Gastrocnemius medialis (tissue), 4 donors: ENCODE data around the gene CKB. TPM values are rescaled to one million over a fixed set of nuclear protein-coding genes. Genes with fewer than 3 reads are reported as not detected.

Experiments
- ATAC-seq, 2 donors: fragments of 150-250 bp; one replicate each; pipeline ENCODE4 v1.9.1; 2016
- DNase-seq, 2 donors: peaks; one replicate each; pipeline ENCODE4 v3.0.0-alpha.2; 2019
- H3K27ac ChIP-seq, 4 donors: fragments of 200-600 bp; sonication (generic); 1 replicate in 1 of 4; 2 replicates in 3 of 4; pipeline ENCODE4 v1.5.1; 2016 to 2018; ENCODE audit warnings: mild to moderate bottlenecking in 2 of 4, moderate library complexity in 1 of 4
- H3K27me3 ChIP-seq, 3 donors: fragments of 200-600 bp; sonication (generic) in 2 of 3; 1 replicate in 1 of 3; 2 replicates in 2 of 3; pipeline versions ENCODE4 v1.5.1 to v1.6.0; 2016 to 2019; ENCODE audit warnings: mild to moderate bottlenecking in 1 of 3, moderate library complexity in 1 of 3
- H3K36me3 ChIP-seq, 2 donors: fragments of 200-600 bp; sonication (generic) in 1 of 2; one replicate each; pipeline ENCODE4 v1.5.1; 2017 to 2018
- H3K4me1 ChIP-seq, 2 donors: fragments of 200-600 bp; sonication (generic) in 1 of 2; one replicate each; pipeline ENCODE4 v1.5.1; 2016 to 2017; ENCODE audit warnings: mild to moderate bottlenecking in 2 of 2
- H3K4me3 ChIP-seq, 4 donors: fragments of 200-600 bp; sonication (generic) in 3 of 4; 1 replicate in 1 of 4; 2 replicates in 3 of 4; pipeline ENCODE4 v1.5.1; 2016 to 2019; ENCODE audit warnings: mild to moderate bottlenecking in 2 of 4
- H3K9me3 ChIP-seq, 3 donors: fragments of 200-600 bp; sonication (generic) in 2 of 3; 1 replicate in 1 of 3; 2 replicates in 2 of 3; pipeline ENCODE4 v1.5.1; 2016 to 2019
- CTCF ChIP-seq, 5 experiments: fragments of 450-650 bp in 3 of 5; fragments of 200-600 bp in 2 of 5; sonication (generic) in 2 of 5; IDR thresholded peaks in 4 of 5; conservative IDR thresholded peaks in 1 of 5; 1 replicate in 4 of 5; 2 replicates in 1 of 5; pipeline ENCODE4 v1.5.1; 2016 to 2019; ENCODE audit warnings: antibody characterized with exemption in 5 of 5, mild to moderate bottlenecking in 3 of 5, moderate library complexity in 3 of 5
- POLR2A ChIP-seq, 2 donors: fragments of 450-650 bp; IDR thresholded peaks; one replicate each; pipeline ENCODE4 v1.6.1; 2017; ENCODE audit warnings: antibody characterized with exemption in 2 of 2, mild to moderate bottlenecking in 2 of 2, moderate library complexity in 2 of 2
- in situ Hi-C, 4 donors: fragments of 200-750 bp; cut with MboI; loops; one replicate each; pipeline versions ENCODE4 v1.15.0 to v1.8.0; 2017; ENCODE audit warnings: low sequenced_read_pairs in 4 of 4
- intact Hi-C: fragments of 100-400 bp; cut with DNase I; formaldehyde crosslinking; loops from one replicate; pipeline ENCODE4 v1.15.1; 2023; ENCODE audit warnings: low total_unique reads
- total RNA-seq, 4 donors: library from RNA; depleted of rRNA; stranded (reverse); fragments of >200 nt; gene quantifications; one replicate each; pipeline versions ENCODE4 v1.1.0 to v1.2.3, GENCODE V29; 2016

The CKB gene
- total RNA-seq, 4 donors from 2014 or later: 20.7 to 110 (median 43.4) TPM

- TF ChIP-seq POLR2A (IDR thresholded peaks at IDR 0.05): no peak
- TF ChIP-seq CTCF (IDR thresholded peaks at IDR 0.05 in 4 of 5, conservative IDR thresholded peaks at IDR 0.05 in 1 of 5): no peak
- no peak for ATAC-seq
- Histone ChIP-seq H3K27me3 (no peaks in the 10 kb centered on the region), H3K27ac (no peak overlapping the region), H3K9me3 (no peaks in the 10 kb centered on the region), H3K4me3 (no peak overlapping the region), H3K4me1 (peaks cover 22% of the 10 kb centered on the region in 2 donors), H3K36me3 (peaks cover 0 to 25% of the 10 kb centered on the region in 2 donors)
- in situ Hi-C loops (no loop called here), intact Hi-C loops (no loop called here)
- DNase-seq: no peak
These were observed 13.4 kb upstream of the CKB start for GRCh38 chr14:103535891-103536565.

- Histone ChIP-seq H3K4me3 (no peak overlapping the region), H3K36me3 (peaks cover 0 to 29% of the 10 kb centered on the region in 2 donors), H3K9me3 (no peaks in the 10 kb centered on the region), H3K27me3 (no peaks in the 10 kb centered on the region), H3K27ac (peak overlapping the region in 1 of 4 donors; percentile 31), H3K4me1 (peaks cover 19 to 21% of the 10 kb centered on the region in 2 donors)
- intact Hi-C loops: no loop called here
- TF ChIP-seq POLR2A (IDR thresholded peaks at IDR 0.05): no peak
- no peak for TF ChIP-seq CTCF (IDR thresholded peaks at IDR 0.05 in 4 of 5, conservative IDR thresholded peaks at IDR 0.05 in 1 of 5)
- ATAC-seq: no peak
- in situ Hi-C loops: no loop called here
- DNase-seq: no peak
These were observed 12.7 kb upstream of the CKB start for GRCh38 chr14:103535081-103535890.

GRCh38 chr14:103534576-103535061 is 12.0 kb upstream of the CKB start:
- Histone ChIP-seq H3K4me1 (peaks cover 23 to 24% of the 10 kb centered on the region in 2 donors), H3K27me3 (no peaks in the 10 kb centered on the region), H3K9me3 (no peaks in the 10 kb centered on the region), H3K4me3 (no peak overlapping the region), H3K36me3 (peaks cover 0 to 29% of the 10 kb centered on the region in 2 donors), H3K27ac (peak overlapping the region in 1 of 4 donors; percentile 31)
- TF ChIP-seq POLR2A (IDR thresholded peaks at IDR 0.05) (no peak), CTCF (IDR thresholded peaks at IDR 0.05 in 4 of 5, conservative IDR thresholded peaks at IDR 0.05 in 1 of 5) (no peak)
- in situ Hi-C loops (no loop called here), intact Hi-C loops (no loop called here)
- ATAC-seq: no peak
- DNase-seq: no peak

- TF ChIP-seq POLR2A (IDR thresholded peaks at IDR 0.05) (no peak), CTCF (IDR thresholded peaks at IDR 0.05 in 4 of 5, conservative IDR thresholded peaks at IDR 0.05 in 1 of 5) (no peak)
- in situ Hi-C loops: no loop called here
- H3K4me1 ChIP-seq: peaks cover 23 to 24% of the 10 kb centered on the region in 2 donors
- H3K27ac ChIP-seq: no peak overlapping the region
- peaks cover 0 to 29% of the 10 kb centered on the region in 2 donors for H3K36me3 ChIP-seq
- no peaks in the 10 kb centered on the region for H3K9me3 ChIP-seq
- no peak for ATAC-seq
- intact Hi-C loops: no loop called here
- H3K27me3 ChIP-seq: no peaks in the 10 kb centered on the region
- H3K4me3 ChIP-seq: no peak overlapping the region
- DNase-seq: no peak
These were observed 11.5 kb upstream of the CKB start for GRCh38 chr14:103533999-103534575.
